HFF-Myc (cell line): Measurements from ENCODE around the gene SLC9A2.

Source experiments
- DNase-seq: peaks from one replicate; pipeline ENCODE4 v3.0.0-alpha.2; 2011; ENCODE audit warnings: low read depth; ENCODE audit errors: extremely low read depth
- H3K4me3 ChIP-seq: replicated peaks from 2 replicates; pipeline ENCODE4 v1.5.1; 2011; ENCODE audit warnings: low read depth, mild to moderate bottlenecking, control low read depth, low read length
- TF ChIP-seq, protein P1 (sequence below): IDR thresholded peaks from 2 replicates; pipeline ENCODE4 v1.5.1; 2012; ENCODE audit warnings: mild to moderate bottlenecking, low read depth, low read length, control low read depth; ENCODE audit errors: missing control alignments

Gene SLC9A2

GRCh38 chr2:102588213-102588939, 31.0 kb upstream of the SLC9A2 start:
- TF ChIP-seq, protein P1, sequence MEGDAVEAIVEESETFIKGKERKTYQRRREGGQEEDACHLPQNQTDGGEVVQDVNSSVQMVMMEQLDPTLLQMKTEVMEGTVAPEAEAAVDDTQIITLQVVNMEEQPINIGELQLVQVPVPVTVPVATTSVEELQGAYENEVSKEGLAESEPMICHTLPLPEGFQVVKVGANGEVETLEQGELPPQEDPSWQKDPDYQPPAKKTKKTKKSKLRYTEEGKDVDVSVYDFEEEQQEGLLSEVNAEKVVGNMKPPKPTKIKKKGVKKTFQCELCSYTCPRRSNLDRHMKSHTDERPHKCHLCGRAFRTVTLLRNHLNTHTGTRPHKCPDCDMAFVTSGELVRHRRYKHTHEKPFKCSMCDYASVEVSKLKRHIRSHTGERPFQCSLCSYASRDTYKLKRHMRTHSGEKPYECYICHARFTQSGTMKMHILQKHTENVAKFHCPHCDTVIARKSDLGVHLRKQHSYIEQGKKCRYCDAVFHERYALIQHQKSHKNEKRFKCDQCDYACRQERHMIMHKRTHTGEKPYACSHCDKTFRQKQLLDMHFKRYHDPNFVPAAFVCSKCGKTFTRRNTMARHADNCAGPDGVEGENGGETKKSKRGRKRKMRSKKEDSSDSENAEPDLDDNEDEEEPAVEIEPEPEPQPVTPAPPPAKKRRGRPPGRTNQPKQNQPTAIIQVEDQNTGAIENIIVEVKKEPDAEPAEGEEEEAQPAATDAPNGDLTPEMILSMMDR = no peak
- DNase-seq = no peak
- H3K4me3 ChIP-seq = no peak overlapping the region

DNA sequence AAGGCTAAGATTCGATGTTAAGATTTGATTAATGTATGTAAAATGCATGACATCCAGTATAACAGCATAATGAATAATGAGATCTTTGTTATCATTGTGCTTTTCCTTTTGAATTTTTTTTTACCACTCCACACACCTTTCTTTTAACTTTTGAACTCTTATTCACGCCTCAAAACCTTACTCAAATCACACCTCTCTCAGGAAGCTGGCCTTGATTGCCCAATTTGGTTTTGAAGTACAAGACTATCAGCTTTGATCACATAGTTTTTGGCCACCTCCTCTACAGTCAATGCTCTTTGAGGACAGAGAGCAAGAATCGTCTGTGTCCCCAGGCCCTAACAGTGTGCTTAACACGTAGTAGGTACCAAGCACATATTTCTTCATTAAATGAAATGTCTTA, 29.9 kb upstream of the SLC9A2 start:
- TF ChIP-seq, protein P1 = no peak
- no peak overlapping the region for H3K4me3 ChIP-seq
- no peak for DNase-seq

- no peak overlapping the region for H3K4me3 ChIP-seq
- DNase-seq = no peak
- TF ChIP-seq, protein P1 = no peak
Measured at GRCh38 chr2:102591491-102592045, 27.8 kb upstream of the SLC9A2 start.

DNA sequence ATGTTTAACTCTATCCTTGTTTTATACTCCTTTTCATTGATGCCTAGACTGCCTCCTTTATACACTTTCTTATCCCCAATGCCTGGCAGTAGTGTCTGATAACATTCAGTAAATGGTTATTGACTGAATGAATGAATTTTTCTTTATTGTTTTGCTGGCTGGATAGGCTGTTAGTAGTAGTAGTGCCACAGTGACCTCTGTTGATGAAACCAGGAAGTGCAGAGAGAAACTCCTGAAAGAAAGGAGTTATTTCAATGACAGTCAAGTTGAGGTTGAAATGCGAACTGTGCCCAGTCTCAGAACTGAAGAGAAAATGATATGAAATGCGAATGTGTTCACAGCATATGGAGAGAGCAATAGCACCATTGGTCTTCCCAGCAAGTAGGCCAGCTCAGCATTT, 26.8 kb upstream of the SLC9A2 start:
- DNase-seq = no peak
- no peak overlapping the region for H3K4me3 ChIP-seq
- TF ChIP-seq, protein P1 = peak; percentile 48

GRCh38 chr2:102593516-102593915, 25.8 kb upstream of the SLC9A2 start:
- H3K4me3 ChIP-seq = no peak overlapping the region
- DNase-seq = no peak
- TF ChIP-seq, protein P1 = no peak

DNA sequence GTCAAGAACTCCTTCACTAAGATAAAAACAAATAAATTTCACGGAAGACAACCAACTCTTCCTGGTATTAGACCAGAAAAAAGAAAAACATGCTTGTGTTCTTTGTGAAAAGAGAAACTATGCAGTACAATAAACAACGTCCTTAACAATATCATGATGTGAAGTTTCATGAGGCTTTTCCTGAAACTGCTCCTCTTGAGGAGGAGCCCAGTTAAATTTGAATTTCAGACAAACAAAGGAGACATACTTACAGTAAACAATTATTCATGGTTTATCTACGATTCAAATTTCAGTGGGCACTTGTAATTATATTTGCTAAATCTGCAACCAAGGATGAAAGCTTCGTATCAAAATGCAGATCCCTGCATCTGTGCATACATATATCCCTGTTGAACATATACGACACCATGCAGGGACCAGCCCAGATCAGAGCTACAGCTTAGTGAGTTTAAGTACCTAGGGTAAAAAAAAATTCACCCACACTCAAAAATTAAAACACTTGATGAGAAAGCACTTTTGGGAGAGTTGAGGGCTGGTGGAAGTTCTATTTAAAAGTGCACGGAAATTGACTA, 24.8 kb upstream of the SLC9A2 start:
- TF ChIP-seq, protein P1 = no peak
- no peak for DNase-seq
- no peak overlapping the region for H3K4me3 ChIP-seq
